ENCODE results near the gene CARMIL1.

The CARMIL1 gene

GRCh38 chr6:25366903-25367545 lies 87.8 kb downstream of the CARMIL1 start:
- ATAC-seq, result no peak
- TF ChIP-seq CREB5 (CRISPR knock-in tag; IDR thresholded peaks at IDR 0.05; ENCODE audit: low read depth), result no peak
- TF ChIP-seq TSHZ2 (CRISPR knock-in tag; IDR thresholded peaks at IDR 0.05), result no peak
- no peak for TF ChIP-seq ARNTL (CRISPR knock-in tag; IDR thresholded peaks at IDR 0.05; ENCODE audit: borderline replicate concordance, low read depth)
- no peak for TF ChIP-seq GLIS3 (CRISPR knock-in tag; IDR thresholded peaks at IDR 0.05)
- no peak for TF ChIP-seq POU6F1 (CRISPR knock-in tag; IDR thresholded peaks at IDR 0.05; ENCODE audit: borderline replicate concordance, low read depth)
- no peak for TF ChIP-seq ZNF8 (CRISPR knock-in tag; IDR thresholded peaks at IDR 0.05)
- no peak for TF ChIP-seq ESRRG (CRISPR knock-in tag; IDR thresholded peaks at IDR 0.05)
- no peak for TF ChIP-seq RARB (CRISPR knock-in tag; IDR thresholded peaks at IDR 0.05)
- TF ChIP-seq TCF4 (CRISPR knock-in tag; IDR thresholded peaks at IDR 0.05; ENCODE audit: borderline replicate concordance), result no peak
- TF ChIP-seq ZNF565 (CRISPR knock-in tag; conservative IDR thresholded peaks at IDR 0.05; ENCODE audit: low read depth), result no peak
- no peak for TF ChIP-seq CSDC2 (CRISPR knock-in tag; IDR thresholded peaks at IDR 0.05)
- no peak for TF ChIP-seq PPARA (CRISPR knock-in tag; IDR thresholded peaks at IDR 0.05; ENCODE audit: borderline replicate concordance)
- no peak for TF ChIP-seq OSR1 (CRISPR knock-in tag; IDR thresholded peaks at IDR 0.05)
- no peak for TF ChIP-seq ZC3H10 (CRISPR knock-in tag; IDR thresholded peaks at IDR 0.05)
- no peak for TF ChIP-seq SNAI2 (CRISPR knock-in tag; IDR thresholded peaks at IDR 0.05)
- TF ChIP-seq BACH2 (CRISPR knock-in tag; IDR thresholded peaks at IDR 0.05; ENCODE audit: borderline replicate concordance), result no peak
- TF ChIP-seq TOX (CRISPR knock-in tag; IDR thresholded peaks at IDR 0.05; ENCODE audit: borderline replicate concordance), result no peak
- TF ChIP-seq ZFP3 (CRISPR knock-in tag; IDR thresholded peaks at IDR 0.05), result no peak

GRCh38 chr6:25369036-25369432 lies 89.9 kb downstream of the CARMIL1 start:
- no peak for ATAC-seq
- no peak for TF ChIP-seq SNAI2 (CRISPR knock-in tag; IDR thresholded peaks at IDR 0.05)
- no peak for TF ChIP-seq ZNF565 (CRISPR knock-in tag; conservative IDR thresholded peaks at IDR 0.05; ENCODE audit: low read depth)
- TF ChIP-seq PATZ1 (CRISPR knock-in tag; IDR thresholded peaks at IDR 0.05; ENCODE audit: borderline replicate concordance), result no peak
- TF ChIP-seq BACH2 (CRISPR knock-in tag; IDR thresholded peaks at IDR 0.05; ENCODE audit: borderline replicate concordance), result no peak
- TF ChIP-seq RARB (CRISPR knock-in tag; IDR thresholded peaks at IDR 0.05), result no peak
- no peak for TF ChIP-seq ZFP30 (CRISPR knock-in tag; IDR thresholded peaks at IDR 0.05)
- no peak for TF ChIP-seq ESRRG (CRISPR knock-in tag; IDR thresholded peaks at IDR 0.05)
- no peak for TF ChIP-seq CREB5 (CRISPR knock-in tag; IDR thresholded peaks at IDR 0.05; ENCODE audit: low read depth)
- TF ChIP-seq ZFP3 (CRISPR knock-in tag; IDR thresholded peaks at IDR 0.05), result no peak
